Ishikawa (cell line): Measurements from ENCODE around the gene TPD52L1.

Source experiments
- CEBPB ChIP-seq: IDR thresholded peaks from 2 replicates; pipeline ENCODE4 v1.6.1; 2012
- CREB1 ChIP-seq: IDR thresholded peaks from 2 replicates; pipeline ENCODE4 v1.6.1; 2012; ENCODE audit warnings: low read depth
- EGR1 ChIP-seq: IDR thresholded peaks from 2 replicates; pipeline ENCODE4 v1.6.1; 2012
- EP300 ChIP-seq: IDR thresholded peaks from 2 replicates; pipeline ENCODE4 v1.6.1; 2012; ENCODE audit warnings: borderline replicate concordance
- FOXM1 ChIP-seq: IDR thresholded peaks from 2 replicates; pipeline ENCODE4 v1.6.1; 2012; ENCODE audit warnings: low read depth, borderline replicate concordance
- NFIC ChIP-seq: IDR thresholded peaks from 2 replicates; pipeline ENCODE4 v1.6.1; 2012
- RAD21 ChIP-seq: IDR thresholded peaks from 2 replicates; pipeline ENCODE4 v1.6.1; 2012; ENCODE audit warnings: low read depth
- TAF1 ChIP-seq: IDR thresholded peaks from 2 replicates; pipeline ENCODE4 v1.6.1; 2012; ENCODE audit warnings: low read depth, mild to moderate bottlenecking
- TCF12 ChIP-seq: IDR thresholded peaks from 2 replicates; pipeline ENCODE4 v1.6.1; 2012; ENCODE audit warnings: low read depth
- TEAD4 ChIP-seq: IDR thresholded peaks from 2 replicates; pipeline ENCODE4 v1.6.1; 2012
- USF1 ChIP-seq: IDR thresholded peaks from 2 replicates; pipeline ENCODE4 v1.6.1; 2012
- YY1 ChIP-seq: IDR thresholded peaks from 2 replicates; pipeline ENCODE4 v1.6.1; 2012; ENCODE audit warnings: low read depth
- ZBTB7A ChIP-seq: IDR thresholded peaks from 2 replicates; pipeline ENCODE4 v1.6.1; 2012; ENCODE audit warnings: low read depth
- TF ChIP-seq, protein P1 (sequence below): IDR thresholded peaks from 2 replicates; pipeline ENCODE4 v1.6.1; 2012
- TF ChIP-seq, protein P2 (sequence below): IDR thresholded peaks from 2 replicates; pipeline ENCODE4 v1.6.1; 2012; ENCODE audit warnings: low read depth, mild to moderate bottlenecking

TPD52L1 gene

GRCh38 chr6:125217369-125217768 lies 63.8 kb downstream of the TPD52L1 start:
- TF ChIP-seq TAF1 (no peak), NFIC (no peak), CREB1 (no peak), FOXM1 (no peak), EGR1 (no peak), RAD21 (no peak)

- TF ChIP-seq FOXM1 (no peak), EP300 (no peak), CEBPB (no peak), USF1 (no peak), RAD21 (no peak), TCF12 (no peak)
- TF ChIP-seq, protein P1, sequence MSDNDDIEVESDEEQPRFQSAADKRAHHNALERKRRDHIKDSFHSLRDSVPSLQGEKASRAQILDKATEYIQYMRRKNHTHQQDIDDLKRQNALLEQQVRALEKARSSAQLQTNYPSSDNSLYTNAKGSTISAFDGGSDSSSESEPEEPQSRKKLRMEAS, result no peak
- TF ChIP-seq, protein P2, sequence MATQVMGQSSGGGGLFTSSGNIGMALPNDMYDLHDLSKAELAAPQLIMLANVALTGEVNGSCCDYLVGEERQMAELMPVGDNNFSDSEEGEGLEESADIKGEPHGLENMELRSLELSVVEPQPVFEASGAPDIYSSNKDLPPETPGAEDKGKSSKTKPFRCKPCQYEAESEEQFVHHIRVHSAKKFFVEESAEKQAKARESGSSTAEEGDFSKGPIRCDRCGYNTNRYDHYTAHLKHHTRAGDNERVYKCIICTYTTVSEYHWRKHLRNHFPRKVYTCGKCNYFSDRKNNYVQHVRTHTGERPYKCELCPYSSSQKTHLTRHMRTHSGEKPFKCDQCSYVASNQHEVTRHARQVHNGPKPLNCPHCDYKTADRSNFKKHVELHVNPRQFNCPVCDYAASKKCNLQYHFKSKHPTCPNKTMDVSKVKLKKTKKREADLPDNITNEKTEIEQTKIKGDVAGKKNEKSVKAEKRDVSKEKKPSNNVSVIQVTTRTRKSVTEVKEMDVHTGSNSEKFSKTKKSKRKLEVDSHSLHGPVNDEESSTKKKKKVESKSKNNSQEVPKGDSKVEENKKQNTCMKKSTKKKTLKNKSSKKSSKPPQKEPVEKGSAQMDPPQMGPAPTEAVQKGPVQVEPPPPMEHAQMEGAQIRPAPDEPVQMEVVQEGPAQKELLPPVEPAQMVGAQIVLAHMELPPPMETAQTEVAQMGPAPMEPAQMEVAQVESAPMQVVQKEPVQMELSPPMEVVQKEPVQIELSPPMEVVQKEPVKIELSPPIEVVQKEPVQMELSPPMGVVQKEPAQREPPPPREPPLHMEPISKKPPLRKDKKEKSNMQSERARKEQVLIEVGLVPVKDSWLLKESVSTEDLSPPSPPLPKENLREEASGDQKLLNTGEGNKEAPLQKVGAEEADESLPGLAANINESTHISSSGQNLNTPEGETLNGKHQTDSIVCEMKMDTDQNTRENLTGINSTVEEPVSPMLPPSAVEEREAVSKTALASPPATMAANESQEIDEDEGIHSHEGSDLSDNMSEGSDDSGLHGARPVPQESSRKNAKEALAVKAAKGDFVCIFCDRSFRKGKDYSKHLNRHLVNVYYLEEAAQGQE, result no peak
These were observed 64.4 kb downstream of the TPD52L1 start for GRCh38 chr6:125217992-125218391.

DNA sequence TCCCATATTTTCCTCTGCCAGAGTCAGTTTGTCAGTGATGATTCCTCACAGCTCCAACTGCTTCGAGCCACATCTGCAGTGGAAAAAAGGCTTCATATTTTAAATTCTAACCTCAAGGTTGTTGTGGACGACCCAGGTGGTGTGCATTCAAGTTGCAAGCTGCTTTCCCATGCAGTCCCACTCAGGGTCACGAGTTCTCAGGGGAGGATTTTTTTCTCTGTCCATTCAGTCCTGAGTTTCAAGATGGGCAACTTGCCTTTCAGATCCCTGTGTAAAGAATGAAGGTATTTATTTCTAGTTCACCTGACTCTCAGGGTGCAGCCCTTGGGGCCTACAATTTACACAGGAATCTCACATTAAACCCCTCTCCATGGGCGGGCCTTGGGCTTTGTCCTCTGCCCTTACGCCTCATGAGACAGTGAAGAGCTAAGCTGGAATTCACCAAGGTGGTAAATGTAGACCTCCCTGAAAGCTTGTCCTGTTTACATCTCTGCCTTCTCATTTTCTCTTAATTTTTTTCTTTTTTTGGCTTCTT lies 65.9 kb downstream of the TPD52L1 start:
- TF ChIP-seq ZBTB7A, result no peak
- TF ChIP-seq EP300, result no peak
- TF ChIP-seq CEBPB, result no peak
- TF ChIP-seq, protein P2, result no peak
- TF ChIP-seq EGR1, result no peak
- TF ChIP-seq, protein P1, result no peak
- no peak for TF ChIP-seq CREB1
- TF ChIP-seq TAF1, result no peak
- no peak for TF ChIP-seq USF1
- no peak for TF ChIP-seq FOXM1
- no peak for TF ChIP-seq NFIC
- no peak for TF ChIP-seq RAD21
- TF ChIP-seq TEAD4, result no peak
- TF ChIP-seq TCF12, result no peak

GRCh38 chr6:125220712-125221111 lies 67.1 kb downstream of the TPD52L1 start:
- no peak for TF ChIP-seq USF1
- no peak for TF ChIP-seq NFIC
- no peak for TF ChIP-seq TEAD4
- TF ChIP-seq, protein P2, result no peak
- TF ChIP-seq EGR1, result no peak
- no peak for TF ChIP-seq TAF1
- no peak for TF ChIP-seq CEBPB
- TF ChIP-seq, protein P1, result no peak
- no peak for TF ChIP-seq YY1
- TF ChIP-seq RAD21, result no peak
- no peak for TF ChIP-seq CREB1
- no peak for TF ChIP-seq TCF12
- no peak for TF ChIP-seq EP300
- TF ChIP-seq ZBTB7A, result no peak
- no peak for TF ChIP-seq FOXM1
